OCI-LY3 (cell line): Measurements from ENCODE around the gene PTK6.

Experiments
- EZH2phosphoT487 ChIP-seq: fragments of 200-600 bp; shearing (Covaris generic); IDR thresholded peaks from 2 replicates; pipeline ENCODE4 v1.6.1; 2018; ENCODE audit warnings: antibody characterized with exemption, mixed run types, low read depth
- TF ChIP-seq, protein P1 (sequence below): fragments of 200-600, 300-600 bp; sonication (generic); IDR thresholded peaks from 2 replicates; pipeline ENCODE4 v1.5.1; 2014; ENCODE audit warnings: antibody characterized with exemption, low read length, low read depth

DNA sequence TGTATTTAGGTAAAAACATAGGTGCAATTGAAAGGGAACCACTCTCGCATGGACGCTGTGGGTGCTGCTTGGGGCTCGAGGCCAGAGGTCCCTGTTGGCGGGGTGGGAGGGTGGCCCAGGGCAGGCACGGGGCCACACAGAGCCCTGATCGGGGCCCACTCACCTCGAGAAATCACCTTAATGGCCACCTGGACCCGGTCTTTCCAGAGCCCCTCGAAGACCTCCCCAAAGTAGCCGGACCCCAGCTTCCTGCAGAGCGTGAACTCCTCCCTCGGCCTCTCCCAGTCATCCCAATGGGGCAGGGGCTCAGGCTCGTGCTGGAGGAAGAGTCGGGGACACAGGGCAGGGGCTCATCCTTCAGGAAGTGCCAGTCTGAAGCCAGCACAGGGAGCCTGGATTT is 3.8 kb downstream of the PTK6 start:
- TF ChIP-seq, protein P1, sequence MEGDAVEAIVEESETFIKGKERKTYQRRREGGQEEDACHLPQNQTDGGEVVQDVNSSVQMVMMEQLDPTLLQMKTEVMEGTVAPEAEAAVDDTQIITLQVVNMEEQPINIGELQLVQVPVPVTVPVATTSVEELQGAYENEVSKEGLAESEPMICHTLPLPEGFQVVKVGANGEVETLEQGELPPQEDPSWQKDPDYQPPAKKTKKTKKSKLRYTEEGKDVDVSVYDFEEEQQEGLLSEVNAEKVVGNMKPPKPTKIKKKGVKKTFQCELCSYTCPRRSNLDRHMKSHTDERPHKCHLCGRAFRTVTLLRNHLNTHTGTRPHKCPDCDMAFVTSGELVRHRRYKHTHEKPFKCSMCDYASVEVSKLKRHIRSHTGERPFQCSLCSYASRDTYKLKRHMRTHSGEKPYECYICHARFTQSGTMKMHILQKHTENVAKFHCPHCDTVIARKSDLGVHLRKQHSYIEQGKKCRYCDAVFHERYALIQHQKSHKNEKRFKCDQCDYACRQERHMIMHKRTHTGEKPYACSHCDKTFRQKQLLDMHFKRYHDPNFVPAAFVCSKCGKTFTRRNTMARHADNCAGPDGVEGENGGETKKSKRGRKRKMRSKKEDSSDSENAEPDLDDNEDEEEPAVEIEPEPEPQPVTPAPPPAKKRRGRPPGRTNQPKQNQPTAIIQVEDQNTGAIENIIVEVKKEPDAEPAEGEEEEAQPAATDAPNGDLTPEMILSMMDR = no peak
- TF ChIP-seq EZH2phosphoT487 = no peak
